Transverse colon (tissue), 3 donors: ENCODE results near the gene C11orf24.
A peak's percentile ranks its signal among the peaks of the same experiment; 100 is the strongest.

ENCODE experiments used
- POLR2A ChIP-seq: fragments of 450-650 bp; IDR thresholded peaks from one replicate; pipeline ENCODE4 v1.6.1; 2016; ENCODE audit warnings: antibody characterized with exemption, mild to moderate bottlenecking, moderate library complexity
- TF ChIP-seq, protein P1 (sequence below), 5 experiments: fragments of 200-600 bp in 3 of 5; fragments of 450-650 bp in 2 of 5; sonication (generic) in 3 of 5; IDR thresholded peaks; 1 replicate in 2 of 5; 2 replicates in 3 of 5; pipeline ENCODE4 v1.5.1; 2016 to 2017; ENCODE audit warnings: antibody characterized with exemption in 5 of 5, inconsistent platforms in 3 of 5, mild to moderate bottlenecking in 2 of 5, moderate library complexity in 1 of 5

DNA sequence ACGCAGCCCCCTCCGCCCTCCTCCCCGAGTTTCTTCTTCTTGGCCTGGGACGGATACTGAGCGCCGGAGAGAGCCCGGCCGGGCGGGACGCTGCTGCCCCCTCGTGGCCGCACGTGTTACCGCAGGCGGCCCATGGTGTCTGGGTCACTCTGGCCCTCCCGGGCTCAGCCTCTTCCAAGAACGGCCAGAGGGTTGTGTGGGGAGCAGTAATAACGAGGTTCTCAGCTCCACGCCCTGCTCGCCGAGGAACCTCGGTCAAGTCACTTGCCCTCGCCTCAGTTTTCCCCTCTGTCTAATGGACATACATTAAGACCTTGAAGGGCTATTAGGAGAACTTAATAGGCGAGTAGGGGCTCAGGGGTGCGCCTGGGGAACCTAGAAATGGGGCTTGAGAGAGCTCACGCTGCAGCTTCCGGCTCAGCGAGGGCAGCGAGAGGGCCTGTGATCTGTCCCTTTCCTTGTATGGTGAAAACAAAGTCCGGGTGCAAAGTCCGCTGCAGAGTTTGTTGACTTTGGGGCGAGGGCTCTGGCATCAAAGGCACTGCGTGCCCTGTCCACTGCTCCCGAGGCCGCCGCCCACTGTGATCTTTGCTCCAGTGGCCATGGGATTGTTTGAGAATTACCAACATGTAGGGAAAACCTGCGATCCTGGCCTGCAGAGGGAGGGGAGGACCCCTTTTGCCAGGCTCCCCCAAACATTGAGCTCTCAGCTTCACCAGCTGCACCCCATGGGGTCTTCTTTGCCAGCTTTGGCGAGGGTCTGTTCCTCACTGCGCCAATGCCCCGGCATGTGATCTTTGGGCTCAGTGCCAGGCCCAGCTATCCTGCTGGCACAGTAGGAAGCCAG is 26.3 kb upstream of the C11orf24 start:
- TF ChIP-seq, protein P1, sequence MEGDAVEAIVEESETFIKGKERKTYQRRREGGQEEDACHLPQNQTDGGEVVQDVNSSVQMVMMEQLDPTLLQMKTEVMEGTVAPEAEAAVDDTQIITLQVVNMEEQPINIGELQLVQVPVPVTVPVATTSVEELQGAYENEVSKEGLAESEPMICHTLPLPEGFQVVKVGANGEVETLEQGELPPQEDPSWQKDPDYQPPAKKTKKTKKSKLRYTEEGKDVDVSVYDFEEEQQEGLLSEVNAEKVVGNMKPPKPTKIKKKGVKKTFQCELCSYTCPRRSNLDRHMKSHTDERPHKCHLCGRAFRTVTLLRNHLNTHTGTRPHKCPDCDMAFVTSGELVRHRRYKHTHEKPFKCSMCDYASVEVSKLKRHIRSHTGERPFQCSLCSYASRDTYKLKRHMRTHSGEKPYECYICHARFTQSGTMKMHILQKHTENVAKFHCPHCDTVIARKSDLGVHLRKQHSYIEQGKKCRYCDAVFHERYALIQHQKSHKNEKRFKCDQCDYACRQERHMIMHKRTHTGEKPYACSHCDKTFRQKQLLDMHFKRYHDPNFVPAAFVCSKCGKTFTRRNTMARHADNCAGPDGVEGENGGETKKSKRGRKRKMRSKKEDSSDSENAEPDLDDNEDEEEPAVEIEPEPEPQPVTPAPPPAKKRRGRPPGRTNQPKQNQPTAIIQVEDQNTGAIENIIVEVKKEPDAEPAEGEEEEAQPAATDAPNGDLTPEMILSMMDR (IDR thresholded peaks at IDR 0.05), result peak; percentile 98 to 99 (median 99)
- peak; percentile 34 for TF ChIP-seq POLR2A
